ENCODE measurements around the gene PAX7. TPM values are rescaled to one million over a fixed set of nuclear protein-coding genes. Genes with fewer than 3 reads are reported as not detected.

PAX7 gene
- polyA plus RNA-seq, 1 of the 3 experiments (the other 2 are of a cell fraction) = not detected

DNA sequence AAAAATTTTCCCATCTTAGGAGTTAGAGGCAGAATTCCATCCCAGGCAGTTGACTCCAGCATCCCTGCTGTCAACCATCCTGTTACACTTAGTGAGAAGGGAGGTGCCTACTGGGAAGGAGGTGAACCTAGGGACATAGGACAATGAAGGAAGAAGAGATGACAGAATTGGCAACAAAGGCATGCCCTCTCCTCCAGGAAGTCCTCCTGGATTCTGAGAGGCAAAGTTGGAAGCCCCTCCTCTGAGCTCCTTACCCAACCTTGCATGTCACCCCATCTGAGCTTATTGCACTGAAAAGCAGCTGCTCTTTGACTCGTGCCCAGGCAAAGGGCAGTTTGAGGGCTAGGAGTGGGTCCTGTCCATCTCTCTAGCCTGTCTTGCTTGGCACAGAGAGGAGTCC is 66.9 kb downstream of the PAX7 start (continued):
- TF ChIP-seq POLR2AphosphoS5 (IDR thresholded peaks at IDR 0.05; ENCODE audit: low read depth, low read length) (no peak), FOSL2 (IDR thresholded peaks at IDR 0.05; ENCODE audit: borderline replicate concordance, low read depth) (no peak), SIN3A (IDR thresholded peaks at IDR 0.05; ENCODE audit: borderline replicate concordance, low read depth, low read length) (no peak), ELF1 (IDR thresholded peaks at IDR 0.05) (no peak), TAF1 (IDR thresholded peaks at IDR 0.05; ENCODE audit: borderline replicate concordance, low read depth, low read length) (no peak), CHD2 (IDR thresholded peaks at IDR 0.05; ENCODE audit: low read length, partially characterized antibody) (no peak), EP300 (IDR thresholded peaks at IDR 0.05; ENCODE audit: borderline replicate concordance in 1 of 2, low read depth in 1 of 2, low read length in 1 of 2) (no peak)

DNA sequence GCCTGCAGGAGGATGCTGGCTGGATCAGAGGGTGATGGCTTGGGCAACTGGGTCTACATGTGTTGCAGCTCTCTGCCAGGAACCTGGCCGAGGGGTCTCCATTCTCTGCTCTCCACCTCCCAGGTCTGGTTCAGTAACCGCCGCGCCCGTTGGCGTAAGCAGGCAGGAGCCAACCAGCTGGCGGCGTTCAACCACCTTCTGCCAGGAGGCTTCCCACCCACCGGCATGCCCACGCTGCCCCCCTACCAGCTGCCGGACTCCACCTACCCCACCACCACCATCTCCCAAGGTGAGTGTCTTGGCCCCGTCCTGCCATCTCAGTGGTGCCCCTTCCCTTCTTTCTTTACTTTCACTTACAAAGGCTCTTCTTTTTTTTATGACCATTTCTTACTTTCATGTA is 69.9 kb downstream of the PAX7 start:
- Histone ChIP-seq H2AFZ (ENCODE audit: low read depth) (no peak overlapping the region), H3K9ac (no peak overlapping the region), H3K9me3 (no peaks in the 10 kb centered on the region), H3K4me2 (no peak overlapping the region), H3F3A (replicated peaks; ENCODE audit: insufficient read depth) (no peaks in the 10 kb centered on the region), H4K20me1 (ENCODE audit: insufficient read depth) (no peaks in the 10 kb centered on the region), H3K4me3 (ENCODE audit: low read depth in 2 of 2, low read length in 1 of 2) (no peak overlapping the region), H3K27ac (ENCODE audit: low read depth in 2 of 2, low read length in 1 of 2) (no peak overlapping the region), H3K36me3 (replicated peaks in 1 of 2; ENCODE audit: control insufficient read depth in 1 of 2, insufficient read depth in 2 of 2, low read length in 1 of 2) (no peaks in the 10 kb centered on the region), H3K4me1 (ENCODE audit: control insufficient read depth in 1 of 2, insufficient read depth in 2 of 2, low read depth in 1 of 2, low read length in 1 of 2) (peaks cover 0 to 2% of the 10 kb centered on the region in 2 experiments; a peak in 1 of 4 replicates), H3K9me2 (no peaks in the 10 kb centered on the region), H3K79me2 (ENCODE audit: insufficient read depth) (no peaks in the 10 kb centered on the region), H3K27me3 (ENCODE audit: insufficient read depth) (no peaks in the 10 kb centered on the region)
- no peak for DNase-seq
- ChIA-PET POLR2A (no interaction called here), CTCF (interaction anchor here (0.7 kb wide), 1 partner anchor 175 kb away, joined by 3 read pairs; no protein-coding TSS in a partner anchor)
- no peak for TF ChIP-seq TCF12 (IDR thresholded peaks at IDR 0.05)
- TF ChIP-seq FOXM1 (IDR thresholded peaks at IDR 0.05; ENCODE audit: low read depth) = no peak
- TF ChIP-seq TEAD4 (IDR thresholded peaks at IDR 0.05; ENCODE audit: borderline replicate concordance, insufficient read depth) = no peak
- TF ChIP-seq SIN3A (IDR thresholded peaks at IDR 0.05; ENCODE audit: borderline replicate concordance, low read depth, low read length) = no peak
- no peak for TF ChIP-seq USF2 (IDR thresholded peaks at IDR 0.05; ENCODE audit: borderline replicate concordance, low read depth, low read length)
- TF ChIP-seq MXI1 (IDR thresholded peaks at IDR 0.05; ENCODE audit: low read depth, low read length) = no peak
- no peak for TF ChIP-seq RXRA (IDR thresholded peaks at IDR 0.05; ENCODE audit: borderline replicate concordance, low read depth)
- TF ChIP-seq TAF1 (IDR thresholded peaks at IDR 0.05; ENCODE audit: borderline replicate concordance, low read depth, low read length) = no peak
- TF ChIP-seq CHD2 (IDR thresholded peaks at IDR 0.05; ENCODE audit: low read length, partially characterized antibody) = no peak
- TF ChIP-seq POLR2AphosphoS5 (IDR thresholded peaks at IDR 0.05; ENCODE audit: low read depth, low read length) = no peak
- no peak for TF ChIP-seq ELF1 (IDR thresholded peaks at IDR 0.05)
- TF ChIP-seq YY1 (IDR thresholded peaks at IDR 0.05; ENCODE audit: low read depth) = no peak
- no peak for TF ChIP-seq GATA2 (CRISPR knock-in tag; IDR thresholded peaks at IDR 0.05)
- TF ChIP-seq, protein P1, sequence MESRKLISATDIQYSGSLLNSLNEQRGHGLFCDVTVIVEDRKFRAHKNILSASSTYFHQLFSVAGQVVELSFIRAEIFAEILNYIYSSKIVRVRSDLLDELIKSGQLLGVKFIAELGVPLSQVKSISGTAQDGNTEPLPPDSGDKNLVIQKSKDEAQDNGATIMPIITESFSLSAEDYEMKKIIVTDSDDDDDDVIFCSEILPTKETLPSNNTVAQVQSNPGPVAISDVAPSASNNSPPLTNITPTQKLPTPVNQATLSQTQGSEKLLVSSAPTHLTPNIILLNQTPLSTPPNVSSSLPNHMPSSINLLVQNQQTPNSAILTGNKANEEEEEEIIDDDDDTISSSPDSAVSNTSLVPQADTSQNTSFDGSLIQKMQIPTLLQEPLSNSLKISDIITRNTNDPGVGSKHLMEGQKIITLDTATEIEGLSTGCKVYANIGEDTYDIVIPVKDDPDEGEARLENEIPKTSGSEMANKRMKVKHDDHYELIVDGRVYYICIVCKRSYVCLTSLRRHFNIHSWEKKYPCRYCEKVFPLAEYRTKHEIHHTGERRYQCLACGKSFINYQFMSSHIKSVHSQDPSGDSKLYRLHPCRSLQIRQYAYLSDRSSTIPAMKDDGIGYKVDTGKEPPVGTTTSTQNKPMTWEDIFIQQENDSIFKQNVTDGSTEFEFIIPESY (IDR thresholded peaks at IDR 0.05; ENCODE audit: borderline replicate concordance, low read depth) = no peak
- no peak for TF ChIP-seq EP300 (IDR thresholded peaks at IDR 0.05; ENCODE audit: borderline replicate concordance in 1 of 2, low read depth in 1 of 2, low read length in 1 of 2)
- TF ChIP-seq USF1 (IDR thresholded peaks at IDR 0.05; ENCODE audit: borderline replicate concordance, low read depth) = no peak
- no peak for TF ChIP-seq SMC3 (IDR thresholded peaks at IDR 0.05; ENCODE audit: low read depth, low read length)
- 80% methylated on average over 12 of the region's 12 CpGs for WGBS (ENCODE audit: low lambda C conversion rate)

Measured in SK-N-SH (cell line).